Measurements from ENCODE around the gene NAA11.

DNA sequence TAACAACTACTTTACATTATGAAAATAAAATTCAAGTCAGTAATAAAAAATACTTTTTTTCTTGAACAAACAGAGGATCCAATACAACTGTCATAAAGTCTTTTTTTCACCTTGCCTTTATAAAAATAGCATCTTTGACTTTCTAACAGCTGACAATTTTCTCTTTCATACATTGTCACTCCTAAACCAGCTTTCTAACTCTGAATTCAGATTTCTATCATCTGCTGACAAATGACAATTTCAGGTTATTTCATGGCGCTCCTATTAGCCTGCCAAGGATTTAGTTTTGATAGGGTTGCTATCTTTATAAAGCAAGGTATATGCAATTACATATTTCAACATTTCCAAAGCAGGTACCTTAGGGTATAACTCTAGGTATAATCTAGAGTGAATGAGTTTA is 14.6 kb downstream of the NAA11 start:
- TF ChIP-seq EZH2 (IDR thresholded peaks at IDR 0.05; ENCODE audit: low read depth) = no peak
- TF ChIP-seq, protein P1, sequence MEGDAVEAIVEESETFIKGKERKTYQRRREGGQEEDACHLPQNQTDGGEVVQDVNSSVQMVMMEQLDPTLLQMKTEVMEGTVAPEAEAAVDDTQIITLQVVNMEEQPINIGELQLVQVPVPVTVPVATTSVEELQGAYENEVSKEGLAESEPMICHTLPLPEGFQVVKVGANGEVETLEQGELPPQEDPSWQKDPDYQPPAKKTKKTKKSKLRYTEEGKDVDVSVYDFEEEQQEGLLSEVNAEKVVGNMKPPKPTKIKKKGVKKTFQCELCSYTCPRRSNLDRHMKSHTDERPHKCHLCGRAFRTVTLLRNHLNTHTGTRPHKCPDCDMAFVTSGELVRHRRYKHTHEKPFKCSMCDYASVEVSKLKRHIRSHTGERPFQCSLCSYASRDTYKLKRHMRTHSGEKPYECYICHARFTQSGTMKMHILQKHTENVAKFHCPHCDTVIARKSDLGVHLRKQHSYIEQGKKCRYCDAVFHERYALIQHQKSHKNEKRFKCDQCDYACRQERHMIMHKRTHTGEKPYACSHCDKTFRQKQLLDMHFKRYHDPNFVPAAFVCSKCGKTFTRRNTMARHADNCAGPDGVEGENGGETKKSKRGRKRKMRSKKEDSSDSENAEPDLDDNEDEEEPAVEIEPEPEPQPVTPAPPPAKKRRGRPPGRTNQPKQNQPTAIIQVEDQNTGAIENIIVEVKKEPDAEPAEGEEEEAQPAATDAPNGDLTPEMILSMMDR (conservative IDR thresholded peaks at IDR 0.05) = no peak

All from PC-9 (cell line).